AG04449 (cell line): ENCODE results near the gene KRTAP12-1.

Experiments
- CTCF ChIA-PET: fragments of 350-600 bp; formaldehyde crosslinking; extraction: SDS; loops from one replicate; lab custom pipeline; 2021; ENCODE audit warnings: antibody characterized with exemption; lab: Yijun Ruan, JAX
- POLR2A ChIA-PET: fragments of 400-600, 350-600 bp; formaldehyde crosslinking; extraction: SDS; loops from one replicate; lab custom pipeline; 2020; ENCODE audit warnings: antibody characterized with exemption, inconsistent platforms; lab: Yijun Ruan, JAX
- DNase-seq: peaks from one replicate; pipeline ENCODE4 v3.0.0-alpha.2; 2010; ENCODE audit warnings: low read depth, low spot score
- H3K4me3 ChIP-seq: 2 replicates; pipeline ENCODE4 v1.5.1; 2011; ENCODE audit warnings: low read depth, mild to moderate bottlenecking, control low read depth, low read length
- CTCF ChIP-seq: IDR thresholded peaks from one replicate; pipeline ENCODE4 v1.5.1; 2011; ENCODE audit warnings: mild to moderate bottlenecking, moderate library complexity, low read length, control low read depth, inconsistent platforms; ENCODE audit not compliant: insufficient read depth; ENCODE audit errors: missing control alignments

Gene KRTAP12-1

GRCh38 chr21:44727321-44727720 is 45.4 kb upstream of the KRTAP12-1 start:
- ChIA-PET CTCF (no interaction called here), POLR2A (no interaction called here)
- no peak for DNase-seq
- no peak overlapping the region for H3K4me3 ChIP-seq
- no peak for TF ChIP-seq CTCF

DNA sequence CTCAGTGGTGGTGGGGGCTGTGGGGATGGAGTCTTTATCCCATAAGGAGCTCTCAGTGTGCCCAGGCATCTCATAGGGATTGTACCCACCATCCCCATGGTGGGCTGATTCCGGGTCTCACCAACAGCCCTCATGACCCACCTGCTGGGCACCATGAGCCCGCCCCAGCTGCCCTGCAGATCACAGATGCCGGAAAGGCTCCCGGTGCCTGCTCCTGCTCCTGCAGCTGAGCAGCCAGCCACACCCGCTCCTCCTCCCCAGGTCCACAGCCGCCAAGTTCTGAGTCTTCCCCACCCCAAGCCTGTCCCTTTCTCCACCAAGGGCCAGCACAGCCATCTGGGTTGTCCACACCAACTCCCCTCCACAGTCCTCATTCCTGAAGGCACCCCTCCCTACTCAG is 44.9 kb upstream of the KRTAP12-1 start:
- POLR2A ChIA-PET, result no interaction called here
- CTCF ChIA-PET, result interaction anchor here (1.0 kb wide), 1 partner anchor 16 kb away, joined by 4 read pairs; no protein-coding TSS in a partner anchor
- no peak for TF ChIP-seq CTCF

GRCh38 chr21:44724926-44725325 is 43.0 kb upstream of the KRTAP12-1 start:
- DNase-seq, result no peak
- no peak for TF ChIP-seq CTCF
- no peak overlapping the region for H3K4me3 ChIP-seq
- ChIA-PET POLR2A (no interaction called here), CTCF (interaction anchor here (1.5 kb wide), 1 partner anchor 215 kb away, joined by 3 read pairs; no protein-coding TSS in a partner anchor)

More for the DNA sequence above, 44.9 kb upstream of the KRTAP12-1 start:
- DNase-seq, result no peak
- H3K4me3 ChIP-seq, result no peak overlapping the region

- ChIA-PET CTCF (interaction anchor here (1.5 kb wide), 1 partner anchor 214 kb away, joined by 3 read pairs; no protein-coding TSS in a partner anchor), POLR2A (no interaction called here)
- TF ChIP-seq CTCF, result no peak
- DNase-seq, result no peak
- H3K4me3 ChIP-seq, result no peak overlapping the region
Observed at GRCh38 chr21:44724196-44724595, 42.2 kb upstream of the KRTAP12-1 start.

GRCh38 chr21:44723177-44724131 is 41.5 kb upstream of the KRTAP12-1 start:
- POLR2A ChIA-PET, result no interaction called here
- CTCF ChIA-PET, result interaction anchor here (1.5 kb wide), 1 partner anchor 213 kb away, joined by 3 read pairs; no protein-coding TSS in a partner anchor
- DNase-seq, result no peak

More at GRCh38 chr21:44723177-44724131, 41.5 kb upstream of the KRTAP12-1 start:
- H3K4me3 ChIP-seq, result no peak overlapping the region
- TF ChIP-seq CTCF, result no peak
